ENCODE results near the gene SIAE.

Gene SIAE

DNA sequence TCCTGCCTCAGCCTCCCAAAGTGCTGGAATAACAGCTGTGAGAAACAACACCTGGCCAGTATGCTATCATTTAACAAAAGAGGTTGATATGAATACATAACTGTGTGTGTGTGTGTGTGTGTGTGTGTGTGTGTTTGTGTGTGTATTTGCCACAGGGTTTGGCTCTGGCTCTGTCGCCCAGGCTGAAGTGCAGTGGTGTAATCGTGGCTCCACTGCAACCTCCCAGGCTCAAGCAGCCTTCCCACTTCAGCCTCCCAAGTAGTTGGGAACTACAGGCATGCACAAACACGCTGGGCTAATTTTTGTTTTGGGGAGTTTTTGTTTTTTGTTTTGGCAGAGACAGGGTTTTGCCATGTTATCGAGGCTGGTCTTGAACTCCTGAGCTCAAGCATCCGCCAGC, 4.9 kb upstream of the SIAE start:
- Mint-ChIP-seq H3K4me1 (ENCODE audit: low read depth) (peaks cover 2% of the 10 kb centered on the region), H3K36me3 (peaks cover 6% of the 10 kb centered on the region), H3K9me3 (ENCODE audit: low read depth) (peaks cover 8% of the 10 kb centered on the region), H3K4me3 (no peak overlapping the region), H3K27ac (no peak overlapping the region), H3K27me3 (peaks cover 2% of the 10 kb centered on the region)

- Mint-ChIP-seq H3K27me3 (no peaks in the 10 kb centered on the region), H3K4me3 (no peak overlapping the region), H3K36me3 (no peaks in the 10 kb centered on the region), H3K4me1 (ENCODE audit: low read depth) (peaks cover 19% of the 10 kb centered on the region), H3K9me3 (ENCODE audit: low read depth) (no peaks in the 10 kb centered on the region), H3K27ac (no peak overlapping the region)
Measured at GRCh38 chr11:124676386-124676785, 2.8 kb upstream of the SIAE start.

DNA sequence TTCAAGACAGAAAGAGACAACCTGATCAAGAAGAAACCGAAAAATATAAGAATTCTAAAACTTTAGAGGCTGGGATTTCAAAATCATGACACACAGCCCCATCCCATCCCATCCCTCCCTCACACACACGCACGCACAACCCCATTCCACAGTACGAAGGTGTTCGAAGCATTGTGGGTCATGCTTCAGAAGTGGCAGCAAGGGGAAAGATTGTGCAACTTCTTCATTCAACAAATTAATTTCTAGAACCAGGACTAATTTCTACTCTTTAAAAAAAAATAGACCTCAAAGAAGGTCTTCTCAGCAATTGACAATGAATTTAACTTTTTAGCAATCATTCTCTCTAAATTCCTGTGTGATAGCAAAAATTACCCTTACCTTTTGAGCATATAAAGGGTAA, 1.0 kb upstream of the SIAE start:
- Mint-ChIP-seq H3K27ac (peak overlapping the region; percentile 85), H3K9me3 (ENCODE audit: low read depth) (no peaks in the 10 kb centered on the region), H3K4me3 (peak overlapping the region; percentile 91), H3K4me1 (ENCODE audit: low read depth) (peaks cover 20% of the 10 kb centered on the region), H3K27me3 (no peaks in the 10 kb centered on the region), H3K36me3 (no peaks in the 10 kb centered on the region)

DNA sequence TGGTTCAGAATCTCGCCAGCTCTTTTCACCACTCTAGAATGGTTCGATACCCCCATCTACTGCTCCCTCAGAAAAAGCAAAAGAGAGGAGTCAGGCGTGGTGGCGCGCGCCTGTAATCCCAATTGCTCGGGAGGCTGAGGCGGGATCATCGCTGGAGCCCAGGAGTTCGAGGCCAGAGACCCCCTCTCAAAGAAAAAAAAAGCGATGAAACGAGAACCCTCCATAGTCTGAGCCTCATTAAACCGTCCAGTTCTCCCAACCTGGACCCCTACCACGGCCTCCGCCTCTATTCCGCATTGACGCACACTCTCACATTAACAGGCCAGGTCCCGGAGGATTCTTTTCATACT, 604 bp upstream of the SIAE start:
- Mint-ChIP-seq H3K36me3 (no peaks in the 10 kb centered on the region), H3K4me1 (ENCODE audit: low read depth) (peaks cover 20% of the 10 kb centered on the region), H3K27ac (peak overlapping the region; percentile 85), H3K27me3 (no peaks in the 10 kb centered on the region), H3K4me3 (peak overlapping the region; percentile 91), H3K9me3 (ENCODE audit: low read depth) (no peaks in the 10 kb centered on the region)

DNA sequence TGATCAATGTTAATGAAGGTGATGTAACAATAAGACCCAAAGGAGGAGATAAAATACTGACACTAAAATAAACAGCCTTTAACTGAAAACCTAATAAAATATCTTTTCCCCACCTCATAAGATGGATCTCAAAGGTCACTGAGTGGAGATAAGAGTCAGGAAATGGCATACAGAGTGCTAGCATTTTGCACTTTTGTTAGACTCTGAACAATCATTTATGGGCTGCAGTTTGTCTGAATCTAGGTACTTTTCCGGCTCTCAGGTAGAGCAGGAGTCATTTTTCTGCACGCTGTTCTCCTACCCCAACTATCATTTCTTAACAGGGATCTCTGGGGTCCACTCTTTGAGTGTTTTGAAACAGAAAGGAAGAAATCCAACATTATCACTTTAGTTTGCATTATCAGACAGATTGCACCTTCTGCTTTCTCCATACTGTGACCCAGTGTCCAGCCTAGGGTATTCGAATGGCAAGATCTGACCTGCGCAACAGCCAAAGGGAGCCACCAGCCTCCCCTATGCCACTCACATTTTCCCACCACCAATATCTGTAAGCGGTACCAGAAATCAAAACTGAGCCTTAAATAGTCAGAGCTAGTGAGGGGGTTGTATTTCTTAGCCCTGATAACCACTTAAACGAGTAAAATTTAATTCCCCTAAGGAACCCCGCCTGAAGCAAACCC, 863 bp downstream of the SIAE start:
- Mint-ChIP-seq H3K4me1 (ENCODE audit: low read depth) (peaks cover 20% of the 10 kb centered on the region), H3K4me3 (peak overlapping the region; percentile 91), H3K36me3 (no peaks in the 10 kb centered on the region), H3K27ac (peak overlapping the region; percentile 59), H3K9me3 (ENCODE audit: low read depth) (no peaks in the 10 kb centered on the region), H3K27me3 (no peaks in the 10 kb centered on the region)

- H3K36me3 Mint-ChIP-seq: no peaks in the 10 kb centered on the region
- H3K9me3 Mint-ChIP-seq (ENCODE audit: low read depth): no peaks in the 10 kb centered on the region
- H3K27me3 Mint-ChIP-seq: no peaks in the 10 kb centered on the region
- H3K27ac Mint-ChIP-seq: no peak overlapping the region
- peaks cover 20% of the 10 kb centered on the region for H3K4me1 Mint-ChIP-seq (ENCODE audit: low read depth)
- no peak overlapping the region for H3K4me3 Mint-ChIP-seq
Measured at GRCh38 chr11:124670732-124671131, 2.8 kb downstream of the SIAE start.

GRCh38 chr11:124669193-124669592, 4.3 kb downstream of the SIAE start:
- no peaks in the 10 kb centered on the region for H3K27me3 Mint-ChIP-seq
- no peaks in the 10 kb centered on the region for H3K9me3 Mint-ChIP-seq (ENCODE audit: low read depth)
- no peak overlapping the region for H3K4me3 Mint-ChIP-seq
- H3K4me1 Mint-ChIP-seq (ENCODE audit: low read depth): peaks cover 18% of the 10 kb centered on the region
- H3K27ac Mint-ChIP-seq: no peak overlapping the region
- peaks cover 7% of the 10 kb centered on the region for H3K36me3 Mint-ChIP-seq

- peaks cover 12% of the 10 kb centered on the region for H3K4me1 Mint-ChIP-seq (ENCODE audit: low read depth)
- H3K27ac Mint-ChIP-seq: no peak overlapping the region
- no peak overlapping the region for H3K4me3 Mint-ChIP-seq
- no peaks in the 10 kb centered on the region for H3K27me3 Mint-ChIP-seq
- peaks cover 7% of the 10 kb centered on the region for H3K36me3 Mint-ChIP-seq
- H3K9me3 Mint-ChIP-seq (ENCODE audit: low read depth): no peaks in the 10 kb centered on the region
Measured at GRCh38 chr11:124667601-124668000, 5.9 kb downstream of the SIAE start.

GRCh38 chr11:124663861-124664260, 9.7 kb downstream of the SIAE start:
- H3K36me3 Mint-ChIP-seq: peaks cover 11% of the 10 kb centered on the region
- no peak overlapping the region for H3K4me3 Mint-ChIP-seq
- H3K27me3 Mint-ChIP-seq: no peaks in the 10 kb centered on the region
- H3K27ac Mint-ChIP-seq: no peak overlapping the region
- no peaks in the 10 kb centered on the region for H3K9me3 Mint-ChIP-seq (ENCODE audit: low read depth)
- no peaks in the 10 kb centered on the region for H3K4me1 Mint-ChIP-seq (ENCODE audit: low read depth)

DNA sequence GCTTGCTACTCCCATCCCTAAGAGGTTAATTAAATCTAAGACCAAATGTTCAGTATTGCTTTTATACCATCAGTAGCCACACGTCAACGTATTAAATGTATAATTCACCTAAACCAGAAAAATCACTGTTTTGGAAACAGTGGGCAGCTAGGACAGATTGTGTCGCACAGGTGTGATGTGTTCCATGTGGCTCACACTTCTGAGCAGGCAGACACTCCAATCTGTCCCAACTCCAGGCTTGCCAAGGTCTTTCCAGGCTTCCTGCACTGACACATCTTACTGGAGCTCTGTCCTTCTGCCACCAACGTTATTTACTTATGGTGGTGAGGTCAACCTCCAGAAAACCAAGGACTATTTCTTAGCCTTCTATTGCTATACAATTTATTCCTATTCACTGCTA, 11.4 kb downstream of the SIAE start:
- no peaks in the 10 kb centered on the region for H3K27me3 Mint-ChIP-seq
- no peak overlapping the region for H3K4me3 Mint-ChIP-seq
- no peaks in the 10 kb centered on the region for H3K9me3 Mint-ChIP-seq (ENCODE audit: low read depth)
- H3K4me1 Mint-ChIP-seq (ENCODE audit: low read depth): no peaks in the 10 kb centered on the region
- H3K27ac Mint-ChIP-seq: no peak overlapping the region
- peaks cover 11% of the 10 kb centered on the region for H3K36me3 Mint-ChIP-seq

GRCh38 chr11:124661553-124661952, 12.0 kb downstream of the SIAE start:
- no peak overlapping the region for H3K4me3 Mint-ChIP-seq
- H3K4me1 Mint-ChIP-seq (ENCODE audit: low read depth): no peaks in the 10 kb centered on the region
- no peaks in the 10 kb centered on the region for H3K9me3 Mint-ChIP-seq (ENCODE audit: low read depth)
- no peak overlapping the region for H3K27ac Mint-ChIP-seq
- no peaks in the 10 kb centered on the region for H3K27me3 Mint-ChIP-seq
- H3K36me3 Mint-ChIP-seq: peaks cover 11% of the 10 kb centered on the region

DNA sequence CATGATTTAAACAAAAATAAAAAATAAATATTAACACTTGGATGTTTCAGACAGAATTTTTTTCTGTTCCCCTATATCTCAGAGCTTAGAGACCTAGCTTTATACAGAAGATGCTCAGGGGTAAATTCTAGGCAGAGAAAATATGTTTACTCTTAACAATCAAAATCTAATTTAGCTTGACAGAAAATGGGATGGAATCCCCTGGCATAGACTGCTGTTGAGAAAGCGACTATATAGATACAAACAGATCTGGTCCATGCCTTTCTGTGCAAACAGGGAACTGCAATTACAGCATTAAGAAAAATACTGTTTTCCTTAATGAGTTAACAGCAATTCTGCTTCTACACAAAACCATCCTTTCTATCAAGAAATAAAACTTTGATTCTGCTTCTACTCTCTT, 14.6 kb downstream of the SIAE start:
- H3K4me1 Mint-ChIP-seq (ENCODE audit: low read depth): no peaks in the 10 kb centered on the region
- no peak overlapping the region for H3K4me3 Mint-ChIP-seq
- H3K36me3 Mint-ChIP-seq: peaks cover 4% of the 10 kb centered on the region
- H3K27ac Mint-ChIP-seq: no peak overlapping the region
- no peaks in the 10 kb centered on the region for H3K9me3 Mint-ChIP-seq (ENCODE audit: low read depth)
- no peaks in the 10 kb centered on the region for H3K27me3 Mint-ChIP-seq

GRCh38 chr11:124658501-124658900, 15.0 kb downstream of the SIAE start:
- Mint-ChIP-seq H3K4me3 (no peak overlapping the region), H3K36me3 (peaks cover 5% of the 10 kb centered on the region), H3K9me3 (ENCODE audit: low read depth) (no peaks in the 10 kb centered on the region), H3K4me1 (ENCODE audit: low read depth) (no peaks in the 10 kb centered on the region), H3K27ac (no peak overlapping the region), H3K27me3 (no peaks in the 10 kb centered on the region)

DNA sequence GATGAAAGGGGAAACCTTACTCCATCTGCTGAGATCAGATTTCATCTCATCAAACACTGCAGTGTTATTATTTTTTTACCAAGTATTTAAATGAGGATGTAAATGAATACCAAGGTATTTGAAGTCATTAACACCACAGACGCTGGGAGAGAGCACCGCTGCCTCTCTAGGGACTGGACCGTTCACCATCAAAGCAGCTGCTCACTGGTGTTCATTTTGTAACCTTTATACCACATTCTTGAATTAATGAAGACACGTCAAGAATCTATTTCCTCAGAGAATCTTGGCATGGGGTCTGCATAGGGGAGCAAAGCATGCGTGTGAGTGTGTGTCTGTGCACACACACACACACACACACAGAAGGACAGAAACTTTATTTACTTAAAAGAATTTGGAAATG, 15.6 kb downstream of the SIAE start:
- Mint-ChIP-seq H3K27ac (no peak overlapping the region), H3K27me3 (no peaks in the 10 kb centered on the region), H3K9me3 (ENCODE audit: low read depth) (no peaks in the 10 kb centered on the region), H3K4me1 (ENCODE audit: low read depth) (no peaks in the 10 kb centered on the region), H3K4me3 (no peak overlapping the region), H3K36me3 (peaks cover 10% of the 10 kb centered on the region)

- Mint-ChIP-seq H3K4me1 (ENCODE audit: low read depth) (no peaks in the 10 kb centered on the region), H3K9me3 (ENCODE audit: low read depth) (no peaks in the 10 kb centered on the region), H3K27me3 (no peaks in the 10 kb centered on the region), H3K27ac (no peak overlapping the region), H3K4me3 (no peak overlapping the region), H3K36me3 (peaks cover 12% of the 10 kb centered on the region)
Measured at GRCh38 chr11:124656774-124657630, 16.5 kb downstream of the SIAE start.

GRCh38 chr11:124648610-124649009, 24.9 kb downstream of the SIAE start:
- Mint-ChIP-seq H3K36me3 (peaks cover 16% of the 10 kb centered on the region), H3K4me3 (no peak overlapping the region), H3K27ac (no peak overlapping the region), H3K4me1 (ENCODE audit: low read depth) (peaks cover 3% of the 10 kb centered on the region), H3K9me3 (ENCODE audit: low read depth) (no peaks in the 10 kb centered on the region), H3K27me3 (no peaks in the 10 kb centered on the region)
